K562 (cell line): Measurements from ENCODE around the gene S100A4. TPM values are rescaled to one million over a fixed set of nuclear protein-coding genes. Genes with fewer than 3 reads are reported as not detected.

Experiments used
- CHCHD3 ChIP-seq: fragments of 250-450 bp; sonication (Bioruptor Pico); IDR thresholded peaks from 2 replicates; pipeline ENCODE4 v2.1.2; 2022; ENCODE audit warnings: mild to moderate bottlenecking
- CHD1 ChIP-seq: fragments of 200-600 bp; sonication (generic); IDR thresholded peaks from one replicate; pipeline ENCODE4 v1.6.1; 2012; ENCODE audit warnings: mild to moderate bottlenecking, moderate library complexity, low read length, inconsistent platforms
- CSDE1 ChIP-seq, 2 experiments: fragments of 450-650 bp; IDR thresholded peaks; 2 replicates each; pipeline ENCODE4 v1.6.1; 2016; ENCODE audit warnings: mild to moderate bottlenecking in 1 of 2
- E4F1 ChIP-seq: fragments of 250-450 bp; sonication (Bioruptor Pico); IDR thresholded peaks from 2 replicates; pipeline ENCODE4 v1.5.0; 2021; ENCODE audit warnings: mild to moderate bottlenecking, borderline replicate concordance
- EZH2 ChIP-seq: IDR thresholded peaks from 2 replicates; pipeline ENCODE4 v1.6.1; 2012; ENCODE audit warnings: low read depth, mild to moderate bottlenecking, inconsistent platforms, low read length, borderline replicate concordance
- FOXA1 ChIP-seq: fragments of 450-650 bp; IDR thresholded peaks from 2 replicates; pipeline ENCODE4 v1.6.1; 2016; ENCODE audit warnings: mild to moderate bottlenecking, borderline replicate concordance
- HDAC3 ChIP-seq: fragments of 450-650 bp; IDR thresholded peaks from 2 replicates; pipeline ENCODE4 v1.6.1; 2018; ENCODE audit warnings: borderline replicate concordance, mild to moderate bottlenecking, moderate library complexity; ENCODE audit not compliant: partially characterized antibody
- HSF4 ChIP-seq: fragments of 250-450 bp; sonication (Bioruptor Pico); IDR thresholded peaks from 2 replicates; pipeline ENCODE4 v2.1.2; 2022; ENCODE audit warnings: mild to moderate bottlenecking, moderate library complexity, borderline replicate concordance
- KLF13 ChIP-seq: fragments of 450-650 bp; IDR thresholded peaks from 2 replicates; pipeline ENCODE4 v1.6.1; 2016; ENCODE audit warnings: missing genetic modification characterization, low read depth, mild to moderate bottlenecking, missing compliant biosample characterization, moderate library complexity, borderline replicate concordance
- L3MBTL2 ChIP-seq: fragments of 450-650 bp; IDR thresholded peaks from 2 replicates; pipeline ENCODE4 v1.6.1; 2016; ENCODE audit warnings: mild to moderate bottlenecking, moderate library complexity
- MAFF ChIP-seq: IDR thresholded peaks from 2 replicates; pipeline ENCODE4 v1.6.1; 2012; ENCODE audit warnings: low read length, improper control_type of control experiment
- NELFE ChIP-seq: IDR thresholded peaks from 2 replicates; pipeline ENCODE4 v1.6.1; 2011; ENCODE audit warnings: mild to moderate bottlenecking; ENCODE audit not compliant: insufficient read depth, insufficient read length
- PURB ChIP-seq: sonication (generic); formaldehyde crosslinking; IDR thresholded peaks from 2 replicates; pipeline ENCODE4 v1.9.0; 2021; ENCODE audit warnings: low read depth, mild to moderate bottlenecking, missing genetic modification reagents
- RBFOX2 ChIP-seq: fragments of 200-400 bp; formaldehyde crosslinking; IDR thresholded peaks from 2 replicates; pipeline ENCODE4 v1.6.1; 2017; ENCODE audit warnings: low read depth, mild to moderate bottlenecking, low read length, moderate library complexity
- RBM22 ChIP-seq: fragments of 200-400 bp; formaldehyde crosslinking; IDR thresholded peaks from 2 replicates; pipeline ENCODE4 v1.6.1; 2018; ENCODE audit warnings: low read length, low read depth; ENCODE audit not compliant: poor library complexity, severe bottlenecking
- TAF9B ChIP-seq: fragments of 450-650 bp; IDR thresholded peaks from 2 replicates; pipeline ENCODE4 v1.6.1; 2018; ENCODE audit warnings: mild to moderate bottlenecking; ENCODE audit not compliant: partially characterized antibody
- XRCC5 ChIP-seq: fragments of 200-400 bp; formaldehyde crosslinking; IDR thresholded peaks from 2 replicates; pipeline ENCODE4 v1.6.1; 2017; ENCODE audit warnings: low read depth, mild to moderate bottlenecking, low read length
- ZNF408 ChIP-seq: fragments of 250-450 bp; sonication (Bioruptor Pico); IDR thresholded peaks from 2 replicates; pipeline ENCODE4 v1.4.0; 2020; ENCODE audit warnings: low read depth, mild to moderate bottlenecking, moderate library complexity
- ZNF449 ChIP-seq: fragments of 250-450 bp; sonication (Bioruptor Pico); IDR thresholded peaks from 2 replicates; pipeline ENCODE4 v1.8.0; 2022; ENCODE audit warnings: moderate library complexity, mild to moderate bottlenecking, inconsistent platforms
- polyA plus RNA-seq, 8 experiments: library from polyadenylated mRNA; depleted of rRNA in 4 of 8; stranded (reverse) in 5 of 8; unstranded in 3 of 8; fragments of >200 nt; fragmentation: Nextera tagmentation in 2 of 8; fragmentation: Illumina TruSeq in 1 of 8; extraction: Ambion mirVana in 2 of 8; extraction: Trizol in 1 of 8; gene quantifications; 2 replicates each; pipeline versions ENCODE4 v1.2.1 to v1.2.3, GENCODE V29; 2011 to 2014; ENCODE audit warnings: inconsistent platforms in 1 of 8, missing spikeins in 1 of 8
- total RNA-seq, 7 experiments: library from RNA; depleted of rRNA in 6 of 7; stranded (reverse); fragments of >200 nt in 6 of 7; fragmentation: Illumina TruSeq in 2 of 7; extraction: Trizol in 2 of 7; gene quantifications; 2 replicates each; pipeline versions ENCODE4 v1.2.1 to v1.2.3, GENCODE V29; 2011 to 2021; ENCODE audit warnings: low replicate concordance in 1 of 7

The S100A4 gene
- total and polyA plus RNA-seq, 9 of the 15 experiments (the other 6 are each of a cell fraction or from before 2014, with no cell fraction given), result 3.7 to 20.1 (median 11.2) TPM

GRCh38 chr1:153568367-153569099 is 22.9 kb upstream of the S100A4 start (continued):
- no peak for TF ChIP-seq ZNF449
- TF ChIP-seq E4F1 (CRISPR knock-in tag), result no peak
- no peak for TF ChIP-seq HSF4 (CRISPR knock-in tag)
- no peak for TF ChIP-seq FOXA1
- 0 out of 2 replicates have a peak, but pooled peaks have one; percentile 77 for TF ChIP-seq XRCC5
- no peak for TF ChIP-seq RBM22
- TF ChIP-seq CSDE1 (IDR thresholded peaks at IDR 0.05), result no peak
- no peak for TF ChIP-seq TAF9B
- no peak for TF ChIP-seq NELFE
- no peak for TF ChIP-seq CHD1
- no peak for TF ChIP-seq KLF13
- peak; percentile 57 for TF ChIP-seq RBFOX2
- no peak for TF ChIP-seq CHCHD3
- TF ChIP-seq L3MBTL2, result peak; percentile 73
- TF ChIP-seq EZH2, result no peak
- TF ChIP-seq MAFF, result no peak
- TF ChIP-seq HDAC3, result no peak
- no peak for TF ChIP-seq PURB (CRISPR knock-in tag)
- TF ChIP-seq ZNF408 (CRISPR knock-in tag), result no peak
